ENCODE measurements around the gene CLTCL1. TPM values are rescaled to one million over a fixed set of nuclear protein-coding genes. Genes with fewer than 3 reads are reported as not detected.

Gene CLTCL1
- polyA plus RNA-seq, 3 donors from 2014 or later: 0.06 to 0.37 (median 0.19) TPM

GRCh38 chr22:19229600-19229999, 61.9 kb downstream of the CLTCL1 start:
- H3K4me3 Mint-ChIP-seq: no peak overlapping the region
- H3K4me1 Mint-ChIP-seq: no peaks in the 10 kb centered on the region
- H3K27me3 Mint-ChIP-seq (ENCODE audit: low read depth in 3 of 3): peaks cover 0 to 6% (median 2%) of the 10 kb centered on the region in 3 donors
- H3K27ac Mint-ChIP-seq: no peak overlapping the region
- no peak for DNase-seq
- H3K36me3 Mint-ChIP-seq: peaks cover 0 to 6% (median 0%) of the 10 kb centered on the region in 3 donors
- no peaks in the 10 kb centered on the region for H3K9me3 Mint-ChIP-seq

DNA sequence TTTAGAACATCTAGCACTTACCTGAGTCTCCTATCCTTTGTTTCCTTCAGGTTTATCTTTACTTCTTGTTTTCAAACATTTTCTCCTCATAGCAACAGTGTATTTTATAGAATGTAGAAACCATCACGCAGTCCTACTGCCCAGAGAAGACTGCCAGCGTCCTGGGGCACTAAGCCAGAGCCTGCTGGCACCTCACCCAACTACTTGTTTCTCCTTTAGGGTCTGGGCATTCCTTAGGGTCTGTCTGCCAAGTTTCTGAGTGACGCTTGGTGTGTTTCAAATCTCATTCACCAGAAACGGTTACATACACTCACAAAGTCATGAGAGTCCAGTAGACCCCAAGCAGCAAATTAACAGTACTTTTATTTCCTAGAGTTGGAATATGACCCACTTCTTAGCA, 63.3 kb downstream of the CLTCL1 start:
- Mint-ChIP-seq H3K27me3 (ENCODE audit: low read depth in 3 of 3) (peaks cover 0 to 3% (median 2%) of the 10 kb centered on the region in 3 donors), H3K4me1 (no peaks in the 10 kb centered on the region), H3K9me3 (no peaks in the 10 kb centered on the region), H3K27ac (no peak overlapping the region), H3K4me3 (no peak overlapping the region), H3K36me3 (peaks cover 0 to 6% (median 0%) of the 10 kb centered on the region in 3 donors)
- DNase-seq: no peak

GRCh38 chr22:19226428-19226827, 65.1 kb downstream of the CLTCL1 start:
- Mint-ChIP-seq H3K27ac (no peak overlapping the region), H3K4me3 (no peak overlapping the region), H3K36me3 (no peaks in the 10 kb centered on the region), H3K27me3 (ENCODE audit: low read depth in 3 of 3) (peaks cover 0 to 3% (median 2%) of the 10 kb centered on the region in 3 donors), H3K9me3 (no peaks in the 10 kb centered on the region), H3K4me1 (no peaks in the 10 kb centered on the region)
- DNase-seq: no peak

- no peak for DNase-seq
- Mint-ChIP-seq H3K9me3 (no peaks in the 10 kb centered on the region), H3K36me3 (no peaks in the 10 kb centered on the region), H3K4me1 (no peaks in the 10 kb centered on the region), H3K4me3 (no peak overlapping the region), H3K27me3 (ENCODE audit: low read depth in 3 of 3) (peaks cover 0 to 5% (median 1%) of the 10 kb centered on the region in 3 donors), H3K27ac (no peak overlapping the region)
Observed at GRCh38 chr22:19225560-19225959, 66.0 kb downstream of the CLTCL1 start.

GRCh38 chr22:19224985-19225384, 66.5 kb downstream of the CLTCL1 start:
- Mint-ChIP-seq H3K4me1 (no peaks in the 10 kb centered on the region), H3K4me3 (no peak overlapping the region), H3K36me3 (no peaks in the 10 kb centered on the region), H3K27me3 (ENCODE audit: low read depth in 3 of 3) (peaks cover 0 to 3% (median 0%) of the 10 kb centered on the region in 3 donors), H3K27ac (no peak overlapping the region), H3K9me3 (no peaks in the 10 kb centered on the region)
- no peak for DNase-seq

- H3K36me3 Mint-ChIP-seq: no peaks in the 10 kb centered on the region
- no peak overlapping the region for H3K27ac Mint-ChIP-seq
- H3K4me1 Mint-ChIP-seq: no peaks in the 10 kb centered on the region
- no peaks in the 10 kb centered on the region for H3K9me3 Mint-ChIP-seq
- H3K4me3 Mint-ChIP-seq: no peak overlapping the region
- peaks cover 0 to 3% (median 0%) of the 10 kb centered on the region in 3 donors for H3K27me3 Mint-ChIP-seq (ENCODE audit: low read depth in 3 of 3)
- no peak for DNase-seq
Observed at GRCh38 chr22:19224557-19224956, 67.0 kb downstream of the CLTCL1 start.

- Mint-ChIP-seq H3K27me3 (ENCODE audit: low read depth in 3 of 3) (peaks cover 0 to 3% (median 0%) of the 10 kb centered on the region in 3 donors), H3K27ac (no peak overlapping the region), H3K9me3 (no peaks in the 10 kb centered on the region), H3K36me3 (no peaks in the 10 kb centered on the region), H3K4me3 (no peak overlapping the region), H3K4me1 (no peaks in the 10 kb centered on the region)
- DNase-seq: no peak
Observed at GRCh38 chr22:19223617-19224016, 67.9 kb downstream of the CLTCL1 start.

DNA sequence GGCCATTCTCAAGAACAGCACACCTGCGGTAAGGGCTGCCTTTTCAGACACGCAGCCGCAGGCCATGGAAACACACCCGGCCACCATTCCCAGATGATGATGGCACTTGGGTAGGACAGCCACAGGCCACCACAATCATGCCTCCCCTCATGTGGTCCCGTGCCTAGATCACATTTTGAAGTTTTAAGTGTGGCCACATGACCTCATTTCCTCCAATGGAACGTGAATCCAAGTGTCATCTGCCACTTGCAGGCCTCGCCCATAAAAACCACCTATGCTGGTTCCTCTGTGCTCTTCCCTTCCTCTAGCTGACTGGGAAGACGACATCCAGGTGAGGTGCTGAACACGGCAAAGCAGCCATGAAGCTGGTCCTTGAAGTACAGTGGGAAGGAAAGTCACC, 68.4 kb downstream of the CLTCL1 start:
- Mint-ChIP-seq H3K36me3 (no peaks in the 10 kb centered on the region), H3K4me1 (peaks cover 0 to under 1% of the 10 kb centered on the region in 2 donors), H3K27ac (no peak overlapping the region), H3K4me3 (no peak overlapping the region), H3K9me3 (no peaks in the 10 kb centered on the region), H3K27me3 (ENCODE audit: low read depth in 3 of 3) (peaks cover 0 to 3% (median 0%) of the 10 kb centered on the region in 3 donors)
- no peak for DNase-seq

- no peak for DNase-seq
- peaks cover 0 to 2% (median 0%) of the 10 kb centered on the region in 3 donors for H3K27me3 Mint-ChIP-seq (ENCODE audit: low read depth in 3 of 3)
- H3K9me3 Mint-ChIP-seq: no peaks in the 10 kb centered on the region
- H3K27ac Mint-ChIP-seq: no peak overlapping the region
- no peaks in the 10 kb centered on the region for H3K36me3 Mint-ChIP-seq
- no peak overlapping the region for H3K4me3 Mint-ChIP-seq
- peaks cover 0 to 6% of the 10 kb centered on the region in 2 donors for H3K4me1 Mint-ChIP-seq
Observed at GRCh38 chr22:19222242-19223005, 69.1 kb downstream of the CLTCL1 start.

DNA sequence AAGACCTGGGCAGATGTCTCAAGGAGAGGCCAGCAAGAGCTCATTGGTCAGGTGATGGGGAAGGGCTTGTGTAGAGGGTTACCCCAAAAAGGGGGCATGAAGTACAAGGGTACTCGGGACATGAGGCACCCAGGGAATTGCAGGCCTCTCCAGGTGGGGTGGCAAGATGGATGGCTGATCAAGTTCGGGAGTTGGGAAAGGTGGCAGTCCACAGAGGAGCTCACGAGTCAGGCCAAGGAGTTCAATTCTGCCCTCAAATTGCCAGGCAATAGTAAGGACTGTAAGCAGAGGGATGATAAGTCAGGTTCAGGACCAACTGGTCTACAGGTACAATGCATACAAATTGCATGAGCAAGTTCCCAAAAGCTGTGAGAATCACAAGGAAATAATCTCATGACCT, 70.7 kb downstream of the CLTCL1 start:
- H3K4me3 Mint-ChIP-seq: no peak overlapping the region
- H3K9me3 Mint-ChIP-seq: no peaks in the 10 kb centered on the region
- peaks cover 0 to 2% (median 0%) of the 10 kb centered on the region in 3 donors for H3K27me3 Mint-ChIP-seq (ENCODE audit: low read depth in 3 of 3)
- no peak overlapping the region for H3K27ac Mint-ChIP-seq
- peaks cover 0 to 6% of the 10 kb centered on the region in 2 donors for H3K4me1 Mint-ChIP-seq
- no peaks in the 10 kb centered on the region for H3K36me3 Mint-ChIP-seq
- DNase-seq: no peak

GRCh38 chr22:19218541-19219233, 72.8 kb downstream of the CLTCL1 start:
- H3K4me1 Mint-ChIP-seq: peaks cover 0 to 6% of the 10 kb centered on the region in 2 donors
- DNase-seq: no peak
- H3K4me3 Mint-ChIP-seq: no peak overlapping the region
- no peaks in the 10 kb centered on the region for H3K36me3 Mint-ChIP-seq
- peaks cover 0 to 2% (median 0%) of the 10 kb centered on the region in 3 donors for H3K27me3 Mint-ChIP-seq (ENCODE audit: low read depth in 3 of 3)
- H3K9me3 Mint-ChIP-seq: no peaks in the 10 kb centered on the region
- no peak overlapping the region for H3K27ac Mint-ChIP-seq

- Mint-ChIP-seq H3K9me3 (no peaks in the 10 kb centered on the region), H3K4me1 (peaks cover 0 to 6% of the 10 kb centered on the region in 2 donors), H3K36me3 (no peaks in the 10 kb centered on the region), H3K4me3 (peak overlapping the region in 2 of 5 donors; percentile 2 to 49), H3K27ac (no peak overlapping the region), H3K27me3 (ENCODE audit: low read depth in 3 of 3) (peaks cover 0 to 2% (median 0%) of the 10 kb centered on the region in 3 donors)
- DNase-seq: peak in 1 of 3 donors; percentile 29
Observed at GRCh38 chr22:19216579-19216978, 74.9 kb downstream of the CLTCL1 start.

- no peaks in the 10 kb centered on the region for H3K36me3 Mint-ChIP-seq
- peaks cover 0 to 3% (median 0%) of the 10 kb centered on the region in 3 donors for H3K27me3 Mint-ChIP-seq (ENCODE audit: low read depth in 3 of 3)
- H3K27ac Mint-ChIP-seq: no peak overlapping the region
- H3K9me3 Mint-ChIP-seq: no peaks in the 10 kb centered on the region
- DNase-seq: no peak
- H3K4me3 Mint-ChIP-seq: no peak overlapping the region
- peaks cover 0 to 6% of the 10 kb centered on the region in 2 donors for H3K4me1 Mint-ChIP-seq
Observed at GRCh38 chr22:19215360-19215759, 76.2 kb downstream of the CLTCL1 start.

GRCh38 chr22:19214078-19214473, 77.4 kb downstream of the CLTCL1 start:
- Mint-ChIP-seq H3K4me3 (no peak overlapping the region), H3K27ac (no peak overlapping the region)

More at GRCh38 chr22:19214078-19214473, 77.4 kb downstream of the CLTCL1 start:
- H3K27me3 Mint-ChIP-seq (ENCODE audit: low read depth in 3 of 3): peaks cover 0 to 3% (median 0%) of the 10 kb centered on the region in 3 donors
- H3K36me3 Mint-ChIP-seq: no peaks in the 10 kb centered on the region
- no peak for DNase-seq
- H3K4me1 Mint-ChIP-seq: peaks cover 0 to 6% of the 10 kb centered on the region in 2 donors
- no peaks in the 10 kb centered on the region for H3K9me3 Mint-ChIP-seq

Data from immature natural killer cell (primary cell).